D721Med (cell line): ENCODE data around the gene S100A5.

Source experiments
- DNase-seq: peaks from one replicate; pipeline ENCODE4 v3.0.0; 2011; ENCODE audit warnings: low spot score; ENCODE audit not compliant: insufficient read length
- FAIRE-seq: peaks from 2 replicates; lab custom pipeline; 2011; peaks lifted over from hg19 to GRCh38; lab: Jason Lieb, UNC
- TF ChIP-seq, protein P1 (sequence below): IDR thresholded peaks from 2 replicates; pipeline ENCODE4 v1.5.1; 2012; ENCODE audit warnings: mild to moderate bottlenecking, control low read depth; ENCODE audit not compliant: insufficient read depth; ENCODE audit errors: missing control alignments

S100A5 gene

GRCh38 chr1:153538315-153538821 lies 2.4 kb downstream of the S100A5 start:
- TF ChIP-seq, protein P1, sequence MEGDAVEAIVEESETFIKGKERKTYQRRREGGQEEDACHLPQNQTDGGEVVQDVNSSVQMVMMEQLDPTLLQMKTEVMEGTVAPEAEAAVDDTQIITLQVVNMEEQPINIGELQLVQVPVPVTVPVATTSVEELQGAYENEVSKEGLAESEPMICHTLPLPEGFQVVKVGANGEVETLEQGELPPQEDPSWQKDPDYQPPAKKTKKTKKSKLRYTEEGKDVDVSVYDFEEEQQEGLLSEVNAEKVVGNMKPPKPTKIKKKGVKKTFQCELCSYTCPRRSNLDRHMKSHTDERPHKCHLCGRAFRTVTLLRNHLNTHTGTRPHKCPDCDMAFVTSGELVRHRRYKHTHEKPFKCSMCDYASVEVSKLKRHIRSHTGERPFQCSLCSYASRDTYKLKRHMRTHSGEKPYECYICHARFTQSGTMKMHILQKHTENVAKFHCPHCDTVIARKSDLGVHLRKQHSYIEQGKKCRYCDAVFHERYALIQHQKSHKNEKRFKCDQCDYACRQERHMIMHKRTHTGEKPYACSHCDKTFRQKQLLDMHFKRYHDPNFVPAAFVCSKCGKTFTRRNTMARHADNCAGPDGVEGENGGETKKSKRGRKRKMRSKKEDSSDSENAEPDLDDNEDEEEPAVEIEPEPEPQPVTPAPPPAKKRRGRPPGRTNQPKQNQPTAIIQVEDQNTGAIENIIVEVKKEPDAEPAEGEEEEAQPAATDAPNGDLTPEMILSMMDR, result no peak
- FAIRE-seq (no peak), DNase-seq (peak; percentile 24)

DNA sequence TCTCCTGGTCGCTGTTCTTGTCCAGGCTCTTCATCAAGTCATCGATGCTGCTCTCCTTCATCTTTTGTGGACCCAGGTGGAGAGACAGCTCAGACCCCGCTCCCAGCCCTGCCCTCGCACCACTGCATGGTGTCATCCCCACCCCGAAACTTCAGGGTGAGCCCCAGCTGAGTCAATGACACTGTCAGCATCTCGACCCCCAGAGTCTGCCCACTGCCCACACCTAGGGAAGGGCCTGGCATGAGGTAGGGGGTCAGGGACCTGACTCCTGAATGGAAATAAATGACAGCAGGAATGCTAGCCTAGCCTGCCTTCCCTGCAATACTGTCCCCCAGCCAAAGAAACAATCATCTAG lies 3.4 kb downstream of the S100A5 start:
- DNase-seq (no peak), FAIRE-seq (no peak)
- TF ChIP-seq, protein P1, result no peak

GRCh38 chr1:153536671-153537375 lies 3.9 kb downstream of the S100A5 start:
- DNase-seq, result peak; percentile 13
- FAIRE-seq, result no peak
- TF ChIP-seq, protein P1, result no peak

DNA sequence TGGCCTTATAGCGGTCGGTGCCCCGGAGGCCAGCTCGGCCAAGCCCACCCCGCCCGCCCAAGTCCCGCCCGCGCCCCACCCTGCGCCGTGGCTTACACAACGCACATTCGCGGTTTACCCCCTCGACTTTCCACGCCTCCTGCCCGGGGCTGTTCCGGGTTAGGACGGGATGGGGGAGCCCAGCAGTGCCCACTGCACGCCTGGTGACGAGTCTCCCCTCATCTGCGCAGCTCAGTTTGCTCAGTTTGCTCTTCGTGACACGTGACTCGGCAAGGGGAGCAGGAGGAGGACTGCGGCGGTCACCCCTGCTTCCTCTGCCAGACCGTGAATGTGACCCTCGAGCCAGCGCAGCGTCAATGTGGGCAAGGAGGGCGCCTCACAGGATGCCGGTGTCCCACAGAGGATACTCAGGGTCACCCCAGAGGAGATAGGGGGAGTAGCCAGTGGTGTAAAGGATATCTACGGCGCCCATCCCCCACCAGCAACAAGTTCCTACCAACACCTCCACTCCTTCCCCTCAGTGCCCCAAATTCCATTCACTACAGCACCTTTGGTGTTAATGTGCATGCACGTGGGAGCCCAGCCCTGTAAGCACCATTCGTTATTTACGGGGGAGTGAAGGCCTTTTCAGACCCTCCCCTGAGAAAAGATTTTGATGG lies 4.6 kb downstream of the S100A5 start:
- FAIRE-seq (no peak), DNase-seq (no peak)
- TF ChIP-seq, protein P1, result no peak

DNA sequence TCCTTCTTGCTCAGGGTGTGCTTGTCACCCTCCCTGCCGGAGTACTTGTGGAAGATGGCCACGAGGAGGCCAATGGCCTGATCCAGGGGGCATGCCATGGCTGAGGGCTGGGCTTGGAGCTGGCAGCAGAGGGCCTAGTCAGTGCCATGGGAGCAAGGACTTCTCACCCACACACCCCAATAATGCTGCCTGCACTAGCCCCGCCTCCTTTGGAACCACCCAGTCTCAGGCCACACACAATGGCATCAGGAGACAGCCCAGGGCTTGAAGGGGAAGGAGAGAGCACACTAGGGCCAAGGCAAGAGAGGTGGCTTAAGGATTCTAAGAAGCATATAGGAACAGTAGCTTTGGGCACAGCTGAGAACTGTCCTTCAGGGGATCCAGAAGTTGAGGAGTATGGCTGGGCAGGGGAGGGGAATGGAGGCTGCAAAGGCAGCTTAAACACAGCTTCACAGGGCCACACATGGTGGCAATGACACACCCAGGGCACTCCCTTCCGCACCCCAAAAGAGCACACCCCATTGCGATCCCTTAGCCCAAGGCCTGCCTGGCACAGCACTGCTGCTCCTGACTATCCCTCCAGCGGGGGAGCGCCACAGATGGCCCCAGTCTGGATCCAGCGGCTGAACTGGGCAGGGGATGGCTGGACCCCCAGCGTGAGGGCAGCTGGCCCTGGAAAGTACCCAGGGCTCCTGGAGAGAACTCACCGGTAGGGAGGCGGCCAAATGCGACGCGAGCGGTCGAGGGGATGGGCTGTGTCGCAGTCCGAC lies 5.3 kb downstream of the S100A5 start, which contains the start of gene S100A6:
Gene S100A6, minus strand, starts transcription at position 750 of the 770 bp plus-strand sequence. Its CDS starts 652 bp downstream, at position 98.
- DNase-seq, result no peak
- no peak for FAIRE-seq
- TF ChIP-seq, protein P1, result no peak

- FAIRE-seq (no peak), DNase-seq (no peak)
- TF ChIP-seq, protein P1, result no peak
Measured at GRCh38 chr1:153534925-153535241, 5.9 kb downstream of the S100A5 start.
